PC-3 (cell line): ENCODE measurements around the gene ARHGEF3.

ENCODE experiments used
- CTCF ChIP-seq: fragments of 300-600 bp; sonication (generic); conservative IDR thresholded peaks from 2 replicates; pipeline ENCODE4 v1.5.1; 2017; ENCODE audit warnings: antibody characterized with exemption, low read depth, mild to moderate bottlenecking, low read length
- EZH2 ChIP-seq: fragments of 300-600 bp; sonication (generic); IDR thresholded peaks from one replicate; pipeline ENCODE4 v1.6.1; 2017; ENCODE audit warnings: antibody characterized with exemption, mild to moderate bottlenecking, low read length; ENCODE audit not compliant: unreplicated experiment

DNA sequence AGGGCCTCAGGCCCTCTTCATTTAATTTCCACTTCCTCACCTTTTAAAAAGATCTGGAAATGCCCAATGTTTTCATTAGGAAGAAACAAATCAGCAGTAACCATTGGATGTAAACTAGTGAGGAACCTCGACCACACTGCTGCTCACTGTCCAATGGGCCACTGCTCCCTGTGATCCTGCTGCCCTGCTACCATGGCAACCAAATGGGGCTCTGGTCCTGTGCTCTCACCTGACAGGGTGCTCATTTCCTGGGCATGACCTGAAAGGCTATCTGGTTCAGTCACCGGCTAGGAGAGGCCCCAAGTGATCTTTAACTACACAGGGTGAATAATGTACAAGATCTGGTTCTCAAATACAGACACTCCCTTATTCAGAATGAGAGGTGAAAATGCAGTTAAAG lies 54.6 kb downstream of the ARHGEF3 start:
- TF ChIP-seq EZH2 (no peak), CTCF (no peak)
